PFSK-1 (cell line): ENCODE data around the gene RBM38.

Experiments
- POLR2AphosphoS5 ChIP-seq: IDR thresholded peaks from 2 replicates; pipeline ENCODE4 v1.6.1; 2012; ENCODE audit warnings: low read depth, mild to moderate bottlenecking, control low read depth, low read length, moderate library complexity
- SIN3A ChIP-seq: IDR thresholded peaks from 2 replicates; pipeline ENCODE4 v1.6.1; 2012; ENCODE audit warnings: mild to moderate bottlenecking, low read length, moderate library complexity, borderline replicate concordance; ENCODE audit not compliant: insufficient read depth

DNA sequence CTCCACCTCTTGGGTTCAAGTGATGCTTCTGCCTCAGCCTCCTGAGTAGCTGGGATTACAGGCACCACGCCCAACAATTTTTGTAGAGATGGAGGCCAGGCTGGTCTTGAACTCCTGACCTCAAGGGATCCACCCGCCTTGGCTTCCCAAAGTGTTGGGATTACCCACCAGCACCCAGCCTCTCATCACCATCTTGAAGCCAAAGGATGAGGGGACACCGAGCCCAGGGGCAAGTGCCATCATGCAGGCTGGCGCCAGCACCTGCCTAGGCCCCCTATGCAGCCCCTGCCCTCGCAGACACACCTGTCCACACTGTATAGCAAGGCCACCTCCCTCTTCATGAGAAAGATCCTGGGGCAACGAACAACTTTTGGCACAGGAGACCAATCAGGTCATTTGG is 5.3 kb upstream of the RBM38 start:
- TF ChIP-seq POLR2AphosphoS5: no peak
- TF ChIP-seq SIN3A: no peak
